NCI-H187 (cell line): ENCODE data around the gene AFF2.
"Not testable (repeated sequence)": the region's sequence is repeated elsewhere in the genome, so short reads cannot be mapped to it uniquely, and the experiment has no call there.

Source experiments
- DNase-seq, 2 experiments: peaks; one replicate each; lab custom pipeline; 2025; lab: John Stamatoyannopoulos, UW

The AFF2 gene

DNA sequence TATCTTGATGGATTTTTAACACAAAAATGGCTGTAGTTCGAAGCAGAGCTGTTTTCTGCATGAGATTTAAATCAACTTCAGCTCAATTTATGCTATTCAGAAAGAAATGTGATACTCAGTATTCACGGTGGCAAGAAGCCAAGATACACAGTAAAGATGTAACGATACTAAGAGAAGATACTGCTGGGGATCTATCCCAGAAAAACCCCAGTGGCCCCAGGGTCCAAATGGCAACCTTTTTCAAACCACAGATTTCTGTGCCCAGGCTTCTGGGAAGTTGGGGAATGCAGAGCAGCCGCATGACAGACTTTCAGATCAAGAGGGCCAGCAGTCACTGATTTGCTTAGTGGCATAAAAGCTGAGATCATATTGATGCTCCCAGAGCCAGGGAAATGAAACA lies 353.9 kb downstream of the AFF2 start:
- peak in 1 of 2 experiments; percentile 3 for DNase-seq

DNA sequence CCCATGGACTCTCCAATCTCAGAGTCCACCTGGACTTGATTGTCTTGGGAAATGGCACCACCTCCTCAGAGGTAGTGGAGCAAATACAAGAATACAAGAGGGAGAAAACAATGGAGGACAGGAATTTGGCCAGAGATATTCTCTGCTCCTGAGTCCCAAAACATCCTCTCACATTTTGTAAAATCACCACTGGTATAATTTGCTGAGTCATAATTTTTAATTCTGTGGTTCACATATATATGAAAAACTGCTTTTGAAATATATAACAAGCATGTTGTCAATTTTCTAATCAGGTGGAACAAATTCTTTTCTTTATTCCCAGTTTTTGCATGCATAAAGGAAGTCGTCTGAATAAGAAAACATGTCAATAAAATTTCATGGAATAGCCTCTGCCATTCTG lies 356.1 kb downstream of the AFF2 start:
- DNase-seq = no peak

DNA sequence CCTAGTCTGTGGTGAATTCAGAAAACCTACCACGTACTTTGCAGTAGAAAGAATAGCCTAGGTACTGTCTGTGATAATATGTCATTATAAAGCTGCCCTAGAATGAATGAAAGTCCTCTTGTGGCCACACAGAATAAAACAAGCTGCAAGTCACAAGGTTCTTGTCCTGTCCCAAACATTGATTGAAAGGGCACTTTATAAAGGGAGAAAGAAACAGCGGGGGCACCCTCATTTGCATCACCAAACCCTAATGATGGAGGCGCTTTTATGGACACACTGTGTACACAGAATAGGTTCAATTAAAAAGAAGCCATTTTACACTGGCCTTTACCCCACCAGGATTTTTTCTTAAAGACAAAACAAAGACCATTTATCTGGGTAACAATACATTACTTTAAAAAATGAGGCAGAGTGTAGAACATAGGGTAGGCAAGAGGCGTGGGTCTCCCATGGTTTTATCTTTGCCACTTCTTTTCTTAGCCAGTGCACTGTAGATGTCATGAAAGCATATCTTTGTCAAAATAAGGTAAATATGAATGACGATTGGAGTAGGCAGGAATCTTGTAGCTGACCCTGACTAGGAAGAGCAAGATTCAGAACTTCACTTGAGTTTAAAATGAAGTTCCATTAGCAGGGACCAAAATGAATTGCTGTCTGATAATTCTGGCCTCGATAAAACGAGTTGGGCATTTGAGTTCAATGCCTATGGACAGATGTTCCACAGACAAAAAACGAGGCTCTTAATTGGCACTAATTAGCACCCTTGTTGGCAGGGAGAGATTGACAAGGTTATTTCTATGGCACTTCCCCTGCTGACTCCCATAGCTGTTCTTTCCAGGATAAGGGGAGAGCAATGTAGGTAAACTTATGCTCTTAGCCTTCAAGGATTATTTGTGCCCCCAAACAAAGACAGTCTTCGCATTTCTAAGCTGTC lies 365.1 kb downstream of the AFF2 start:
- no peak for DNase-seq

DNA sequence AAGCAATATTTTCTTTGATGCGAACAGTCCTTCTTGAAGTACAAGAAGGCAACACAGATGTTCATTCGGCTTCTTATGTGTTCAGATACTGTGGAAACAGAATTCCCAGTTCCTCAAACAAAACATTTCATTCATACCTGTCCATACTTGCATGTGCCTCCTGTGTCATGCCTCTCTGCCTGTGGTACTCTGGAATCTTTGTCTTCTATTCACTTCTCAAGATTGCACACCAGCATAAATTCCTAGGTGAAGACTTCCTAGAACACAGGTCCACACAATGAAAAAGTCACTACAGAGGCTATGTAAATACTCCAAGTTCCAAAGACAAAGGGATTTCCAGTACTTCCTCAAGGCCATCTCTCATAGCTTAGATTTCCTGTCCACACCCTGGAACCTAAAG lies 367.2 kb downstream of the AFF2 start:
- DNase-seq = no peak

DNA sequence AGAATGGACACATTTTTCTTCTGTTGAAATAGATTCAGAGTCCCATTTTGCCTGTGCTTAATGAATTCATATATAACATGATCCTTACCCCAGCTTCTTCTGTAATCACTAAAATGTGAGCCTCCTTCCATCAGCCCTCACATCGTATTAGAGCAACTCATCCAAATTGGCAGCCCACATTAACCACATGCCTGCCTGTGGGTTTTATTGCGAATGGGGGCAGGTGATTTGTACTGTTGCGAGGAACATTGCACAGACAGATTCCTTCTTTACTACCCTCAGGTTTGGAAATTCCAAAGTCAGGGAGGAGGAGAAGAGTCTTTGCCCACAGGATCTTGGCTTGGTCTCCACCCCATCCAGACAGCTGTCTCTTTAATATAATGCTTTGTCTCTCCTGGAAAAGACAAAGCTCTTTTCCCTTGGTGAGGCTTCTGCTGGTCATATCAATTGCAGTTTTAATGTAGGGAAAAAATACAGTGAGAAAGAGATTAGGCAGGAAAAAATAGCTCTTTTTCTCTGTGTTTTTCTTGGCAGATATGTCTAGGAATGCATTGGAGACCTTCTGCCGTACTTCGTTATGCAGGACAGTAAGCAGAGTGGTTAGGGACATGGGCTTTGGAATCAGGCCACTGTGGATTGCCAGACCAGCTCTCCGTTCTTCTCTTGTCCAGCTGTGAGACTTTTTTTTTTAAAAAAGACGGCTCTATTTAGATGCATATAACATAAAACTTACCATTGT lies 371.2 kb downstream of the AFF2 start:
- no peak for DNase-seq

DNA sequence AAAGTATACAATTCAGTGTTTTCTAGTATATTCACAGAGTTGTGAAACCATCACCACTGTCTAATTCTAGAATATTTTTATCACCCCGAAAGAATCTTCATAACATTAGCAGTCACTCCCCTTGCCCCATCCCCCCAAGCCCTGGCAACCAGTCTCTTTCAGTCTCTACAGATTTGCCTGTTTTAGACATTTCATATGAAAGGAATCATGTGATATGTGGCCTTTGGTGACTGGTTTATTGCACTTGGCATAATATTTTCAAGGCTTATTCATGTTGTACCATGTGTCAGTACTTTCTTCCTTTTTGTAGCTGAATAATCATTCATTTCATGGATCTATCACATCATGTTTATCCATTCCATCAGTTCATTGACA lies 371.7 kb downstream of the AFF2 start:
- DNase-seq = no peak

DNA sequence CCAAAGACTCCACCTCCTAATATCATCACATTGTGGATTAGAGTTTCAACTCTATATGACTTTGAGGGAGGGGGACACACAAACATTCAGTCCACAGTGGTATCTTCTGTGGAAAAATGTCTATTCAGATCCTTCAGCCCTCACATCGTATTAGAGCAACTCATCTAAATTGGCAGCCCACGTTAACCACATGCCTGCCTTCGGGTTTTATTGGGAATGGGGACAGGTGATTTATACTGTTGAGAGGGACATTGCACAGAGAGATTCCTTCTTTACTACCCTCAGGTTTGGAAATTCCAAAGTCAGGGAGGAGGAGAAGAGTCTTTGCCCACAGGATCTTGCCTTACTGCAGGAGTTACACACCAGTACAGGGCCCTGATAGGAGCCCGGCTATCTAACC lies 372.5 kb downstream of the AFF2 start:
- DNase-seq = no peak

DNA sequence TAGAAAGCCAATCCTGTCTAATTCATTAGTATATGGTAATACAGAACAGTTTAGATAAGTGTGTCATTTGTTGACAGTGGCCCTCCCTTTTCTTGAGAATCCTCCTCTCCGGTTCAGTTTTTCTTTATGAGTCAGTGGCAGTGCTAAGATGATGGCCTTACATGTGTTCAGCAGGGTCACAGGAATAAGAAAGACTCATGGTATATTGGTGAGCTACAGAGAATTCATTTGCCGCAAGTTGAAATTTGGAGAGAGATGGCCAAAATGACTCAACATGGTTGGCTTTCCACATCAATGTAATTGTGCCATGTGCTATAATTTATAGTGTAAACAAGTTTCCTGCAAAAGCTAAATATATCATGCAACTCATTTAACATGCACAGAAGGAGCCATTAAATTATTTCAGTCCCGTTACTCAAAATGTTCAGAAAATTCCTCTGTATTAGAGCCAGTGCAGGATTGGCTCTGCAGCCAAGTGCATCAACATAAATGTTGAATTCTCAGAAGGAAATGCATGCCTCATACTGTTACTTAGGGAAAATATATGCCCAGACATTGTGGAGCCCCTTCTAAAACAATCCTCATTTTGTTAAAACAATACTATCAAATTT lies 374.3 kb downstream of the AFF2 start:
- DNase-seq = no peak

DNA sequence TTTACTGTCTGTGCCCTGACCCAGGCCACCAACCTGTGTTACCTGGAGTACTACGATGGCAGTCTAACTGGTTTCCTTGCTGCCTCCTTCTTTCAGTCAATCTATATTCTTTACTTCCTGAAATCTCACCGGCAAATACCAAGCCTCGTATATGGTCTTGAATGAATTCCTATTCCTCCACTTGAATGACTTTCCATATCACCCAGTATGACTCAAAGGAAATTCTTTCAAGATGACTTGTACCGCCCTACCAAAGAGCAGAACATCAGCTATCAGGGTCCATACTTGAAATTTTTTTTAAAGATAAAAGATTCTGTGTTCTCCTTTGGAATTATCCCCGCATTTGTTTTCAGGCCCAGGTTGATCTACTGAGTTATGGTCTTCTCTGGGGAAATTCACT lies 378.0 kb downstream of the AFF2 start:
- no peak for DNase-seq

DNA sequence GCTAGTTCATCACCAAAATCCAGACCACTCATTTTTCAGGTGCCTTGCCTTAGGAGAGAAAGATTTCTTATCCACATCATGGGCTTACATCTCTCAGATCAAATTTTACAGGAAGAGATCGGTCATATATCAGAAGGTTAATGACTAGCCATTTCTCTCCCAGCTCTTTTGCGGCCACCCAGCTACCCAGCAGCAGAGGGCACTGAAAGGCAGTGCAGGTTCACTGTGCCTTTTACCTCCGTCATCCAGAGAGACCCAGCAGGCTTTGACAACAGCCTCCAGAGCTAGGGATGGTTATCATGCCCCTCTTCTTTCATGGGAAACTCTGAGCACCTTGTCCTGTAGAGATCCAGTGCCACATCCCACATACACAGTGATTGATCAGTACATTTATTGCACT lies 384.8 kb downstream of the AFF2 start:
- no peak for DNase-seq

DNA sequence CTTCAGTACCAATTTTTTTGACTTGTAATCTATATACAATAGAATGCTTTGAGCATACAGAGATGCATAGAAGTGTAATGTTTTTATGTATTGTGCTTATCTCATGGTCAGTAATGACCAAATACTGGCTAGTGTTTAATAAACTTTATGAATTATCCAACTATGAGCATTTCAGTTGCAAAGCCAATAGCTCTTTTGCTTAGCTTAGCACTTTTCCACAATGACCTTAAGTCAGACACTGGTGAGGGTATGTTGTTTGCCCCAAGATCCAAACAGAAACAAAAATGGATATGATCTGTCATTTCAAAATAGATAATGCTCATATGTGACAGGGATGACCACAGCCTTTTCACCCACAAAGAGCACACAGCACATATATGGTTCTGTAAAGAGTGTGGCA lies 393.0 kb downstream of the AFF2 start:
- no peak for DNase-seq

DNA sequence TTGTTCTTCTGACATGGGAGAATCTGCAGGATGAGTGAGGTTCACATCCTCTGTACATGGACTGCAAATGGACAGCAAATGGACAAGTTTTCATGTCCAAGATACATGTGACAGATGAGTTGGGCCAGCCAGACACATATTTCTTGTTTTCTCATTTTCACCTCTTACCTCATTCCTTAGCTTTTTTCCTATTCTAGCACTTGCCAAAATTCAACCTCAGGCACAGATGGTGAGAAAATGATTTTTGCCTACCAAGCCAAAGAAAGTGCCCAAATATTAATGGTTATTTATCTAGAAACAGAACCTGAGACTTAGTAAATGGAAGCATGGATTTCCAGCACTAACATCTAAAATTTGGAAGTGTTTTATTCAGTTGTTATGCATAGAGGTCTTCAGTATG lies 402.2 kb downstream of the AFF2 start:
- DNase-seq = no peak

DNA sequence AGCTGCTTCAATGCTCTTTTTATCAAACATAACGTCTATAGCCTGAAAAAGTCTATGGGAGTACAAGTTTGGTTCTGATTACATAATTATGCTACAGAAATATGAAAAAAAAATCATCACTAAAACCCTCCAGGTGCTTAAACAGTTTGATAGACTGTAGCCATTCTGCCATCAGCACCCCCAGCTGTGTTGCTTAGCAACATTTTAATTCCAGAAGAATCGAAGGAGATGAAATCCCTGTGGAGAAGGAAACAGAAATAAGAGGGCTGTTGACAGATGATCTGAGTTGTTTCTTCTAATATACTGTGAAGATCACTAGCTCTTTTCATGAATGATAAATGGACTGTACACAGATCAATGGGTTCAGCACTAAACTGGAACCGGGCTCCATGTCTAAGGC lies 402.8 kb downstream of the AFF2 start:
- no peak for DNase-seq

DNA sequence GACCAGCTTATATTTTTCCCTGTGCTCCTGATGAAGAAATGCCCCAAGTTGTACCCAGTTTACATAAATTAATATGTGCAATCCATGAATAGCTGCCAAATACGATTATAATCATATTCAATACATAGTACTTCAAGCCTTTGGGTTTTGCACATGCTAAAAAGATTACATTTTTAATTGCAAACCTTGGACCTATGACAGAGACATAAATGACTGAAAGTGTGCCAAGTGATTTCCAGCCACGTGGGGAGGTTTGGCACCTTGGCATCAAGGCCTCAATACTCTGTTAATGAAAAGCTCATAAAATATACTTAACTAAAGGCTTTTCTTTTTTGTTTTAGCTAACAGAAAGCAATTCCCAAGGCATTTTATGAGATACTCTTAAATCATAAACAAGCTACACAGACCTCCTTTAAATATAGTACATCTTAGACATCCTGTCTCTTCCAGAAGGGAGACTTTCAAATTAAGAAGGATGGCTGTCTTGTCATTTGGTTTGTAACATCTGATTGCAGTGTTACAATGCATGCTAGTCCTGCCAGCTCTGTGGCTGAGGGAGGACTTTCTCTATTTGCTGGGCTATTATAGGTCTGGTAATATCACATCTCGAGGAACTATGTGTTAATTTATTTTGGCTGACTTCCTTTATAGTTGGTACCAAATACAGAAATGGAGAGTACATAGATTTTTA lies 404.1 kb downstream of the AFF2 start:
- DNase-seq = no peak

DNA sequence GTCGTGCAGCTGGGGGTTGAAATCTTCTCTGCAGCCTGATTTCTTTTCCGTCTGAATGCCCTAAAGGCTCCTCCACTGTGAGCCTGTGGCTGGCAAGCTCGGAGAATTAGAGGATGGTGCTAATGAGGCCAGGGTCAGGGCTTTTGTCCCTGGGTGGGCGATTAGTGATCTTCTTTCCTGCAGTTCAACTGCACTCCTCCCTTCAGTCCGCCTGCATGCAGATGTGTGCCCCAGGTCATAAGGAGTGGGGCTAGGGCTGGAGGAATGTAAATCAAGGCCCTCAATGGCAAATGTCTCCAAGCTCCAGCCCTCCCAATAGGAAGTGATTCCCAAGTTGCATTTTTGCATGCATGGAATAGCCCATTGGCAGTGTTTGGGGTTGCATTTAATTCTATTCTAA lies 405.0 kb downstream of the AFF2 start:
- no peak for DNase-seq

DNA sequence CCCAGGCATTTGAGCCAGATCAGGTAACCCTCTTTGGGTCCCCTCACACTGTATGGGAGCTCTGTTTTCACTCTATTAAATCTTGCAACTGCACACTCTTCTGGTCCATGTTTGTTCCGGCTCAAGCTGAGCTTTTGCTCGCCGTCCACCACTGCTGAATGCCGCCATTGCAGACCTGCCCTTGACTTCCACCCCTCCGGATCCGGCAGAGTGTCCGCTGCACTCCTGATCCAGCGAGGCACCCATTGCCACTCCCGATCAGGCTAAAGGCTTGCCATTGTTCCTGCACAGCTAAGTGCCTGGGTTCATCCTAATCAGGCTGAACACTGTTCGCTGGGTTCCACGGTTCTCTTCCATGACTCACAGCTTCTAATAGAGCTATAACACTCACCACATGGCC lies 406.2 kb downstream of the AFF2 start:
- not testable (repeated sequence) for DNase-seq

DNA sequence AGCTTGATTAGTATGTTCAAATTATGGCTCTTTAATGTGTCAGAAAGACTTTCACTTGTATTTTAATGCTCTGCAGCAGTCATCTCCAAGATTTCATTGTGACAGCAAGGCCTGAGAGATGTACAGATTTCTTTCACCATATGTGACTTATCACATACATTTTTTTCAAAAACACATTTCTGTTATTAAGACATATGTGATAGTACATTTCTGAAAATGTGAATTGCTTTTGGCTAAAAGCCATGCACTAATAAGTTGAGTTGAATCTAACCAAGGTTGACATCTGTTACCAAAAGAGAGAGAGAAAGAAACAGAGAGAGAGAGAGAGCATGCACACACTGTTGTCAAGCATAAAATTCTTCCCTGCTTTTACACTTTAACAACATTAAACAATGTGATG lies 409.3 kb downstream of the AFF2 start:
- no peak for DNase-seq

DNA sequence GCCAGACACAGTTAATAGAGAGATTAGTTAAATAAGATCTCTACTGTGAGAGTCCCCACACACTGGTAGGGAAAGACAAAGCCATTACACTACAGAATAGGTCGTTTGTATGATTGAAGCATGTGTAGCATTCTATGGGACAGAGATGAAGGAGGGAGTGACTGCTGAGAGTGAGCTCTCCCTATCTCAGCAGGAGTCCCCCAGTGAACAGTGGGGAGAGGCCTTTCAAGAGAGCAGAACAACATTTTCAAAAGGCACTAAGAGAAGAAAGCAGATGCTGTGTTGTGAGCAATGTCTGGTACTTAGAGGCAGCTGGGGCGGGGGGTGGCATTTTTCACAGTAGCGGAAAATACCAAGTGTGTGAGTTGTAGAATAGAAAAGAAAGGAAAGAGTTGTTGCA lies 413.6 kb downstream of the AFF2 start:
- DNase-seq = peak in 1 of 2 experiments; percentile 61

DNA sequence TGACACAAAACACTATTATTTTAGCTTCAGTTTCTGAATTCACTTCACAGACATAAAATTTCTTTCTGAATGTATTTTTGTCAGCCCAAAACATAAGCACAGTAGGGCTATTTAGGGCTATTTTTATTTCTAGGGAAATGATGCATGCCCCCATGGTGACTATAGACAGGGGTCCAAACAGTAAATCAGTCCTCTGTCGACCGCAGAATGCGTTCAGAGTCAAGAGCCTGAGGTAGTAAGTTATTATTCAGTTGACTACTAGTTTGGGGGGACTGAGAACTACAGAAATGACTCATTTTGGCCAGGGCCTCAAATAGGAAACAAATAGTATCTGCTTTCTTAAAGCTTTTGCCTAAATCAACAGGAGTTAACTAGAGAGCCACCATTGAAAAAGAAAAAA lies 414.4 kb downstream of the AFF2 start:
- DNase-seq = no peak

DNA sequence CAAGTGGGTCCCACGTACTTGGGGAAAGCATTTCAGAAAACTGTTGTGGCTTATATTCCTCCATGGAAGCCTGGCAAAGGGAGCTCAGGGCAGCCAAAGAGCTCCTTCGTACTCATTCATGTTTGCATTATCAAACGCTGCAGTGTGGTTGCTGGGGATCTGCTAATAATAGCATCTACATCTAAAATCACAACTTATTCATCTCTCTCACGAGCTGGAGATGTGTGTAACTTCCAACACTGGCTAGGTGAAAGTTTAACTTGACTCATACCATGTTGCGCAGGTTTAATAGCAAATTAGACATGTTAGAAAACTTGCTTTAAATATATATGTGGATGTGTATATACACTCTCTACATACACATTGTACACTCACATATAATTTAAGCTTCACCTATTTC lies 415.1 kb downstream of the AFF2 start:
- no peak for DNase-seq

DNA sequence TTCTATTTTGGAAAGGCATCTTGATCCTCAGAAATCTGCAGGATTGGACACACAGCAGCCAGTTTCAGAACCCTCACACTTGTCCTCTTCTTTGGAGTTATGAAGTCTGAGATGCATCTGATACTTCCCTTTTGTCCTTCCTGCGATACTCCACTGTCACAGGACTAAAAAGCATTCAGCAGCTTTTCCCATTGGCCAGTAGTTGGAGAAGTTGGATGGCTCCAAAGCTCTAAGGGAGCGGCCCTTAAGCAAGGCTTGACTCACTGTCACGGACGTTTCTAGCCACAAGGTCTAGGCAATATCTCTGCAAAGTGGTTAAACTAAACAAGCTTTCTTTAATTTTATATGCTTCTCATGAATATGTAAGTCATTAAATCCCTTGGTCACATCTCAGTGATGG lies 417.0 kb downstream of the AFF2 start:
- no peak for DNase-seq

DNA sequence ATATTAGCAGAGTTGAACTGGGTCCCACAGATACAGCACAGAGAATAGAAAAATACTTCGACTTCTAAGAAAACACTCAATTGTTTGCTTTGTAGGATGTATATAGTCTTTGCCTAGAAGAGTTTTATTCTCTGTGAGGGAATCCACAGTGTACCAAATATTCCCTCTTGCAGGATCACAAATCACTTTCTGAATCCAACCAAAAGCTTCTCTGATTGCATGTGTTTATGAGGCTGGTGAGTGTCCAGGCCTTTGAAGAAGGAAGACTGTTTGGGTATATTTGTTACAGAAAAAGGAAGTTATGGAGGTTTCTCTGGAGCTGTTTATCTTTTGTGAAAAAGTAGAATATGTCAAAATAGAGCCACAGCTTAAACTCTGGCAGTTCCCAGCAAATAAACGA lies 423.2 kb downstream of the AFF2 start:
- no peak for DNase-seq
